Gastroesophageal sphincter (tissue), 3 donors: ENCODE results near the gene CALHM3.

Experiments used
- POLR2A ChIP-seq, 2 donors: fragments of 450-650 bp; IDR thresholded peaks; one replicate each; pipeline ENCODE4 v1.6.1; 2017; ENCODE audit warnings: antibody characterized with exemption in 2 of 2, mild to moderate bottlenecking in 2 of 2, moderate library complexity in 1 of 2
- POLR2AphosphoS5 ChIP-seq: sonication (generic); formaldehyde crosslinking; IDR thresholded peaks from one replicate; pipeline ENCODE4 v1.6.1; 2017; ENCODE audit warnings: antibody characterized with exemption
- TF ChIP-seq, protein P1 (sequence below), 4 experiments: fragments of 200-600 bp in 2 of 4; fragments of 450-650 bp in 2 of 4; sonication (generic) in 1 of 4; IDR thresholded peaks; one replicate each; pipeline ENCODE4 v1.5.1; 2017 to 2019; ENCODE audit warnings: antibody characterized with exemption in 4 of 4, mild to moderate bottlenecking in 2 of 4, moderate library complexity in 2 of 4

DNA sequence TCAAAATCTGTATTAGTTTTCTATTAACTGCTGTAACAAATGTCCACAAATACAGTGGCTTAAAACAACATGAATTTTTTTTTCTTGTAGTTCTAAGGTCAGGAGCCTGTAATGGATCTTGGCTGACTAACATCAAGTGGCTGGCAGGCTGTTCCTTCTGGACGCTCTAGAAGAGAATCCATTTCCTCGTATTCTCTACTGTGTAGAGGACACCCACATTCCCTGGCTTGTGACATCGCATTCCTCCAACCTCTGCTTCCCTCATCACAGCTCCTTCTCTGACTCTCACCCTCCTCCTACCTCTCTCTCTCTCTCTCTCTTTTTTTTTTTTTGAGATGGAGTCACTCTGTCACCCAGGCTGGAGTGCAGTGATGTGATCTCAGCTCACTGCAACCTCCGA is 15.5 kb downstream of the CALHM3 start:
- TF ChIP-seq POLR2AphosphoS5 (no peak), POLR2A (IDR thresholded peaks at IDR 0.05) (no peak)
- TF ChIP-seq, protein P1, sequence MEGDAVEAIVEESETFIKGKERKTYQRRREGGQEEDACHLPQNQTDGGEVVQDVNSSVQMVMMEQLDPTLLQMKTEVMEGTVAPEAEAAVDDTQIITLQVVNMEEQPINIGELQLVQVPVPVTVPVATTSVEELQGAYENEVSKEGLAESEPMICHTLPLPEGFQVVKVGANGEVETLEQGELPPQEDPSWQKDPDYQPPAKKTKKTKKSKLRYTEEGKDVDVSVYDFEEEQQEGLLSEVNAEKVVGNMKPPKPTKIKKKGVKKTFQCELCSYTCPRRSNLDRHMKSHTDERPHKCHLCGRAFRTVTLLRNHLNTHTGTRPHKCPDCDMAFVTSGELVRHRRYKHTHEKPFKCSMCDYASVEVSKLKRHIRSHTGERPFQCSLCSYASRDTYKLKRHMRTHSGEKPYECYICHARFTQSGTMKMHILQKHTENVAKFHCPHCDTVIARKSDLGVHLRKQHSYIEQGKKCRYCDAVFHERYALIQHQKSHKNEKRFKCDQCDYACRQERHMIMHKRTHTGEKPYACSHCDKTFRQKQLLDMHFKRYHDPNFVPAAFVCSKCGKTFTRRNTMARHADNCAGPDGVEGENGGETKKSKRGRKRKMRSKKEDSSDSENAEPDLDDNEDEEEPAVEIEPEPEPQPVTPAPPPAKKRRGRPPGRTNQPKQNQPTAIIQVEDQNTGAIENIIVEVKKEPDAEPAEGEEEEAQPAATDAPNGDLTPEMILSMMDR (IDR thresholded peaks at IDR 0.05) = no peak
